ENCODE results near the gene TOMM34.

GRCh38 chr20:44904377-44904776, 55.8 kb downstream of the TOMM34 start:
- no peak for TF ChIP-seq CTCF (IDR thresholded peaks at IDR 0.05)
- TF ChIP-seq POLR2A (IDR thresholded peaks at IDR 0.05), result no peak
